ENCODE measurements around the gene PTPRK.

PTPRK gene

GRCh38 chr6:128520436-128521281 lies at the start of gene PTPRK:
Gene PTPRK, minus strand, starts transcription at chr6:128520599. Its CDS starts 241 bp downstream, at chr6:128520358.
- TF ChIP-seq POLR2A (IDR thresholded peaks at IDR 0.05; ENCODE audit: low read length) = no peak
- TF ChIP-seq GATA1 (IDR thresholded peaks at IDR 0.05; ENCODE audit: low read depth, low read length) = no peak
- peak; percentile 81 to 87 for DNase-seq

- DNase-seq = no peak
Observed at GRCh38 chr6:128567029-128567428, 46.6 kb upstream of the PTPRK start.

GRCh38 chr6:128560966-128561365 lies 40.6 kb upstream of the PTPRK start:
- TF ChIP-seq POLR2A (IDR thresholded peaks at IDR 0.05; ENCODE audit: low read length) = no peak
- TF ChIP-seq GATA1 (IDR thresholded peaks at IDR 0.05; ENCODE audit: low read depth, low read length) = no peak

More at GRCh38 chr6:128567029-128567428, 46.6 kb upstream of the PTPRK start:
- no peak for TF ChIP-seq GATA1 (IDR thresholded peaks at IDR 0.05; ENCODE audit: low read depth, low read length)
- TF ChIP-seq POLR2A (IDR thresholded peaks at IDR 0.05; ENCODE audit: low read length) = no peak

GRCh38 chr6:128558924-128559323 lies 38.5 kb upstream of the PTPRK start:
- DNase-seq = no peak

More at GRCh38 chr6:128560966-128561365, 40.6 kb upstream of the PTPRK start:
- DNase-seq = no peak

GRCh38 chr6:128558021-128558420 lies 37.6 kb upstream of the PTPRK start:
- DNase-seq = no peak
- no peak for TF ChIP-seq POLR2A (IDR thresholded peaks at IDR 0.05; ENCODE audit: low read length)
- TF ChIP-seq GATA1 (IDR thresholded peaks at IDR 0.05; ENCODE audit: low read depth, low read length) = no peak

More at GRCh38 chr6:128558924-128559323, 38.5 kb upstream of the PTPRK start:
- no peak for TF ChIP-seq GATA1 (IDR thresholded peaks at IDR 0.05; ENCODE audit: low read depth, low read length)

GRCh38 chr6:128557081-128557480 lies 36.7 kb upstream of the PTPRK start:
- no peak for DNase-seq
- TF ChIP-seq POLR2A (IDR thresholded peaks at IDR 0.05; ENCODE audit: low read length) (no peak), GATA1 (IDR thresholded peaks at IDR 0.05; ENCODE audit: low read depth, low read length) (no peak)

- TF ChIP-seq POLR2A (IDR thresholded peaks at IDR 0.05; ENCODE audit: low read length) (no peak), GATA1 (IDR thresholded peaks at IDR 0.05; ENCODE audit: low read depth, low read length) (no peak)
- DNase-seq = no peak
Observed at GRCh38 chr6:128554302-128554701, 33.9 kb upstream of the PTPRK start.

- no peak for DNase-seq
- no peak for TF ChIP-seq GATA1 (IDR thresholded peaks at IDR 0.05; ENCODE audit: low read depth, low read length)
- TF ChIP-seq POLR2A (IDR thresholded peaks at IDR 0.05; ENCODE audit: low read length) = no peak
Observed at GRCh38 chr6:128541261-128541660, 20.9 kb upstream of the PTPRK start.

- no peak for DNase-seq
- TF ChIP-seq POLR2A (IDR thresholded peaks at IDR 0.05; ENCODE audit: low read length) (no peak), GATA1 (IDR thresholded peaks at IDR 0.05; ENCODE audit: low read depth, low read length) (no peak)
Observed at GRCh38 chr6:128538763-128539162, 18.4 kb upstream of the PTPRK start.

- no peak for DNase-seq
- TF ChIP-seq POLR2A (IDR thresholded peaks at IDR 0.05; ENCODE audit: low read length) (no peak), GATA1 (IDR thresholded peaks at IDR 0.05; ENCODE audit: low read depth, low read length) (no peak)
Observed at GRCh38 chr6:128532827-128533226, 12.4 kb upstream of the PTPRK start.

- DNase-seq = no peak
- TF ChIP-seq GATA1 (IDR thresholded peaks at IDR 0.05; ENCODE audit: low read depth, low read length) = no peak
- TF ChIP-seq POLR2A (IDR thresholded peaks at IDR 0.05; ENCODE audit: low read length) = no peak
Observed at GRCh38 chr6:128532136-128532535, 11.7 kb upstream of the PTPRK start.

- DNase-seq = no peak
- TF ChIP-seq GATA1 (IDR thresholded peaks at IDR 0.05; ENCODE audit: low read depth, low read length) (no peak), POLR2A (IDR thresholded peaks at IDR 0.05; ENCODE audit: low read length) (no peak)
Observed at GRCh38 chr6:128531696-128532095, 11.3 kb upstream of the PTPRK start.

- no peak for DNase-seq
- TF ChIP-seq GATA1 (IDR thresholded peaks at IDR 0.05; ENCODE audit: low read depth, low read length) = no peak
- no peak for TF ChIP-seq POLR2A (IDR thresholded peaks at IDR 0.05; ENCODE audit: low read length)
Observed at GRCh38 chr6:128528241-128528640, 7.8 kb upstream of the PTPRK start.

- DNase-seq = no peak
- TF ChIP-seq GATA1 (IDR thresholded peaks at IDR 0.05; ENCODE audit: low read depth, low read length) (no peak), POLR2A (IDR thresholded peaks at IDR 0.05; ENCODE audit: low read length) (no peak)
Observed at GRCh38 chr6:128527375-128527774, 7.0 kb upstream of the PTPRK start.

All from erythroblast (primary cell).